ENCODE data around the gene GRB14. TPM values are rescaled to one million over a fixed set of nuclear protein-coding genes. Genes with fewer than 3 reads are reported as not detected.

GRB14 gene
- 0.71 TPM in 1 of 2 replicates, not detected in the other for total RNA-seq

- H3K27ac Mint-ChIP-seq = no peak within 1 kb of the TSS
- intact Hi-C loops (cut with micrococcal nuclease) = no loop called here
- H3K36me3 Mint-ChIP-seq (ENCODE audit: low read depth) = no peaks in the 10 kb centered on the region
- no peaks in the 10 kb centered on the region for H3K9me3 Mint-ChIP-seq
- DNase-seq (no peak), ATAC-seq (ENCODE audit: low read depth) (no peak)
- no peak for TF ChIP-seq CTCF (IDR thresholded peaks at IDR 0.05)
- H3K4me1 Mint-ChIP-seq = peaks cover 6% of the 10 kb centered on the region
- peaks cover 40% of the 10 kb centered on the region for H3K27me3 Mint-ChIP-seq
- ChIA-PET CTCF (no interaction called here), POLR2A (no interaction called here)
- peak within 1 kb of the TSS; percentile 78 for H3K4me3 Mint-ChIP-seq
These were observed at the start of gene GRB14 for GRCh38 chr2:164620873-164621763. Gene GRB14, minus strand, starts transcription at chr2:164621482. Its CDS starts 173 bp downstream, at chr2:164621309.

- TF ChIP-seq CTCF (IDR thresholded peaks at IDR 0.05) = no peak
- ATAC-seq (ENCODE audit: low read depth) (no peak), DNase-seq (no peak)
- H3K27ac Mint-ChIP-seq = no peak overlapping the region
- peaks cover 25% of the 10 kb centered on the region for H3K36me3 Mint-ChIP-seq (ENCODE audit: low read depth)
- intact Hi-C loops (cut with micrococcal nuclease) = no loop called here
- H3K4me3 Mint-ChIP-seq = no peak overlapping the region
- ChIA-PET POLR2A (no interaction called here), CTCF (no interaction called here)
- no peaks in the 10 kb centered on the region for H3K27me3 Mint-ChIP-seq
- H3K9me3 Mint-ChIP-seq = no peaks in the 10 kb centered on the region
- peaks cover 13% of the 10 kb centered on the region for H3K4me1 Mint-ChIP-seq
These were observed 48.0 kb upstream of the GRB14 start for GRCh38 chr2:164669291-164669690.

- no peaks in the 10 kb centered on the region for H3K27me3 Mint-ChIP-seq
- CTCF ChIA-PET = no interaction called here
- intact Hi-C loops (cut with micrococcal nuclease) = no loop called here
- H3K4me1 Mint-ChIP-seq = peaks cover 13% of the 10 kb centered on the region
- no peak for TF ChIP-seq CTCF (IDR thresholded peaks at IDR 0.05)
- DNase-seq (no peak), ATAC-seq (ENCODE audit: low read depth) (no peak)
- POLR2A ChIA-PET = no interaction called here
- H3K4me3 Mint-ChIP-seq = no peak overlapping the region
- peaks cover 27% of the 10 kb centered on the region for H3K36me3 Mint-ChIP-seq (ENCODE audit: low read depth)
- no peaks in the 10 kb centered on the region for H3K9me3 Mint-ChIP-seq
- H3K27ac Mint-ChIP-seq = no peak overlapping the region
These were observed 46.3 kb upstream of the GRB14 start for GRCh38 chr2:164667566-164667965.

GRCh38 chr2:164664070-164664469 lies 42.8 kb upstream of the GRB14 start:
- TF ChIP-seq CTCF (IDR thresholded peaks at IDR 0.05) = no peak
- H3K4me3 Mint-ChIP-seq = no peak overlapping the region
- POLR2A ChIA-PET = no interaction called here

DNA sequence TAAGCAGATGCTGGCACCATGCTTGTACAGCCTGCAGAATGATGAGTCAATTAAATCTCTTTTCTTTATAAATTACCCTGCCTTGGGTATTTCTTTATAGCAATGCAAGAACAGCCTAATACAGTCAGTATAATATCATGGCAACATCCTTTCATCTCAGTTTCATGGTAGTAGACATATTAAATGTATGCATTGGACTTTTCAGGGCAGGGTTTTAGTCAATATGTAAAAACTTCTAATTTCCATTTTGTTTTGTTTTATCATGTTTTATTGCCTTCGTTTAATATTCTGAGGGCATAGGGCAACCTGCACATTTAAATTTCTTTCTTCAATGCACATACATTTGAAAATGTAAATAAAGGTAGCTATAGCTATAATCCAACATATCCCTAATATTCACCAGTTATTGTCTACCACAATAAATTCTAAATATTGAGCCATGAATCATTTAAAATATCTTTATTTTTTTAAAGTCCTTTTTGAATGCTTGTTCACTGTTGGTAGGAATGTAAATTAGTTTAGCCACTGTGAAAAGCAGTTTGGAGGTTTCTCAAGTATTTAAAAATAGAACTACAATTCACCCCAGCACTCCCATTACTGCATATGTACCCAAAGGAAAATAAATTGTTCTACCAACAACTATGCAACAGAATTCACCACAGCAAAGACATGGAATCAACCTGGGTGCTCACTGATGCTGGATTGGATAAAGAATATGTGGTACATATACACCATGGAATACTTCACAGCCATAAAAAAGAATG lies 41.8 kb upstream of the GRB14 start:
- no peak overlapping the region for H3K4me3 Mint-ChIP-seq
- POLR2A ChIA-PET = no interaction called here
- no peak for TF ChIP-seq CTCF (IDR thresholded peaks at IDR 0.05)
- CTCF ChIA-PET = no interaction called here
- no peak for DNase-seq
- peaks cover 36% of the 10 kb centered on the region for H3K36me3 Mint-ChIP-seq (ENCODE audit: low read depth)
- H3K27ac Mint-ChIP-seq = no peak overlapping the region
- ATAC-seq (ENCODE audit: low read depth) = no peak
- intact Hi-C loops (cut with micrococcal nuclease) = no loop called here
- no peaks in the 10 kb centered on the region for H3K27me3 Mint-ChIP-seq
- peaks cover 7% of the 10 kb centered on the region for H3K4me1 Mint-ChIP-seq
- H3K9me3 Mint-ChIP-seq = no peaks in the 10 kb centered on the region

More at GRCh38 chr2:164664070-164664469, 42.8 kb upstream of the GRB14 start:
- CTCF ChIA-PET = no interaction called here
- DNase-seq (no peak), ATAC-seq (ENCODE audit: low read depth) (no peak)
- Mint-ChIP-seq H3K36me3 (ENCODE audit: low read depth) (peaks cover 33% of the 10 kb centered on the region), H3K4me1 (peaks cover 12% of the 10 kb centered on the region), H3K9me3 (no peaks in the 10 kb centered on the region), H3K27ac (no peak overlapping the region), H3K27me3 (no peaks in the 10 kb centered on the region)
- intact Hi-C loops (cut with micrococcal nuclease) = no loop called here
